NT2/D1 (cell line): Measurements from ENCODE around the gene CSF2.
"Not testable (repeated sequence)": the region's sequence is repeated elsewhere in the genome, so short reads cannot be mapped to it uniquely, and the experiment has no call there.

Experiments used
- DNase-seq: peaks from one replicate; pipeline ENCODE4 v3.0.0-alpha.2; 2011; ENCODE audit warnings: low read depth, low spot score
- H3K27me3 ChIP-seq: 2 replicates; pipeline ENCODE4 v1.6.0; 2011; ENCODE audit warnings: mild to moderate bottlenecking; ENCODE audit not compliant: insufficient read length, insufficient read depth
- H3K36me3 ChIP-seq: 2 replicates; pipeline ENCODE4 v1.6.1; 2011; ENCODE audit warnings: mild to moderate bottlenecking, low read length, mixed read lengths; ENCODE audit not compliant: insufficient read depth, insufficient read length
- H3K4me1 ChIP-seq: 2 replicates; pipeline ENCODE4 v1.5.1; 2011; ENCODE audit not compliant: insufficient read depth, insufficient read length
- H3K4me3 ChIP-seq: 2 replicates; pipeline ENCODE4 v1.5.1; 2011; ENCODE audit warnings: low read depth; ENCODE audit not compliant: insufficient read length
- H3K9ac ChIP-seq: 2 replicates; pipeline ENCODE4 v1.6.0; 2011; ENCODE audit warnings: low read depth; ENCODE audit not compliant: insufficient read length
- H3K9me3 ChIP-seq: 2 replicates; pipeline ENCODE4 v1.5.1; 2011; ENCODE audit warnings: mild to moderate bottlenecking, low read length; ENCODE audit not compliant: insufficient read depth
- SUZ12 ChIP-seq: IDR thresholded peaks from 2 replicates; pipeline ENCODE4 v1.6.1; 2011; ENCODE audit not compliant: insufficient read length, insufficient read depth; ENCODE audit errors: extremely low read depth
- YY1 ChIP-seq: IDR thresholded peaks from 2 replicates; pipeline ENCODE4 v1.6.1; 2011; ENCODE audit not compliant: insufficient read length, insufficient read depth
- ZNF274 ChIP-seq: IDR thresholded peaks from 2 replicates; pipeline ENCODE4 v1.6.1; 2011; ENCODE audit warnings: mild to moderate bottlenecking, low read depth, low read length

The CSF2 gene

GRCh38 chr5:132101385-132101880 lies 27.8 kb downstream of the CSF2 start:
- no peaks in the 10 kb centered on the region for H3K36me3 ChIP-seq
- no peak overlapping the region for H3K4me3 ChIP-seq
- TF ChIP-seq SUZ12 (no peak), YY1 (no peak), ZNF274 (no peak)
- DNase-seq: no peak
- H3K9ac ChIP-seq: no peak overlapping the region
- no peaks in the 10 kb centered on the region for H3K4me1 ChIP-seq
- H3K9me3 ChIP-seq: no peaks in the 10 kb centered on the region
- H3K27me3 ChIP-seq: no peaks in the 10 kb centered on the region

- no peaks in the 10 kb centered on the region for H3K27me3 ChIP-seq
- no peaks in the 10 kb centered on the region for H3K36me3 ChIP-seq
- no peak overlapping the region for H3K4me3 ChIP-seq
- H3K9me3 ChIP-seq: no peaks in the 10 kb centered on the region
- no peaks in the 10 kb centered on the region for H3K4me1 ChIP-seq
- no peak for DNase-seq
- no peak overlapping the region for H3K9ac ChIP-seq
- TF ChIP-seq YY1 (no peak), SUZ12 (no peak), ZNF274 (no peak)
These were observed 28.6 kb downstream of the CSF2 start for GRCh38 chr5:132102101-132102701.

- Histone ChIP-seq H3K9ac (no peak overlapping the region), H3K4me1 (no peaks in the 10 kb centered on the region), H3K4me3 (no peak overlapping the region), H3K9me3 (no peaks in the 10 kb centered on the region), H3K27me3 (no peaks in the 10 kb centered on the region), H3K36me3 (no peaks in the 10 kb centered on the region)
- no peak for DNase-seq
- TF ChIP-seq ZNF274 (no peak), SUZ12 (no peak), YY1 (no peak)
These were observed 29.3 kb downstream of the CSF2 start for GRCh38 chr5:132102944-132103331.

- no peak overlapping the region for H3K4me3 ChIP-seq
- H3K36me3 ChIP-seq: no peaks in the 10 kb centered on the region
- H3K9ac ChIP-seq: no peak overlapping the region
- DNase-seq: no peak
- H3K4me1 ChIP-seq: no peaks in the 10 kb centered on the region
- H3K9me3 ChIP-seq: no peaks in the 10 kb centered on the region
- no peaks in the 10 kb centered on the region for H3K27me3 ChIP-seq
- TF ChIP-seq ZNF274 (no peak), YY1 (no peak), SUZ12 (no peak)
These were observed 29.9 kb downstream of the CSF2 start for GRCh38 chr5:132103332-132103951.

GRCh38 chr5:132103969-132104391 lies 30.4 kb downstream of the CSF2 start:
- no peaks in the 10 kb centered on the region for H3K9me3 ChIP-seq
- H3K36me3 ChIP-seq: no peaks in the 10 kb centered on the region
- H3K9ac ChIP-seq: no peak overlapping the region
- TF ChIP-seq YY1 (no peak), ZNF274 (no peak), SUZ12 (no peak)
- H3K27me3 ChIP-seq: no peaks in the 10 kb centered on the region
- H3K4me1 ChIP-seq: no peaks in the 10 kb centered on the region
- no peak overlapping the region for H3K4me3 ChIP-seq
- no peak for DNase-seq

- DNase-seq: no peak
- Histone ChIP-seq H3K9me3 (no peaks in the 10 kb centered on the region), H3K27me3 (no peaks in the 10 kb centered on the region), H3K9ac (no peak overlapping the region), H3K4me1 (no peaks in the 10 kb centered on the region), H3K4me3 (no peak overlapping the region), H3K36me3 (no peaks in the 10 kb centered on the region)
- TF ChIP-seq SUZ12: no peak
- no peak for TF ChIP-seq YY1
- no peak for TF ChIP-seq ZNF274
These were observed 31.0 kb downstream of the CSF2 start for GRCh38 chr5:132104556-132104955.

GRCh38 chr5:132105688-132106087 lies 32.1 kb downstream of the CSF2 start:
- no peak for DNase-seq
- no peak overlapping the region for H3K4me3 ChIP-seq
- no peaks in the 10 kb centered on the region for H3K9me3 ChIP-seq

GRCh38 chr5:132108495-132108894 lies 34.9 kb downstream of the CSF2 start:
- not testable (repeated sequence) for H3K27me3 ChIP-seq, DNase-seq

More at GRCh38 chr5:132105688-132106087, 32.1 kb downstream of the CSF2 start:
- H3K36me3 ChIP-seq: no peaks in the 10 kb centered on the region
- TF ChIP-seq ZNF274: no peak
- no peak for TF ChIP-seq YY1
- no peak for TF ChIP-seq SUZ12
- no peaks in the 10 kb centered on the region for H3K4me1 ChIP-seq
- no peaks in the 10 kb centered on the region for H3K27me3 ChIP-seq
- no peak overlapping the region for H3K9ac ChIP-seq

GRCh38 chr5:132108957-132109356 lies 35.4 kb downstream of the CSF2 start:
- not testable (repeated sequence) for H3K9ac ChIP-seq, H3K9me3 ChIP-seq, H3K4me3 ChIP-seq, H3K4me1 ChIP-seq, H3K36me3 ChIP-seq, DNase-seq, H3K27me3 ChIP-seq

More at GRCh38 chr5:132108495-132108894, 34.9 kb downstream of the CSF2 start:
- H3K36me3 ChIP-seq, H3K9ac ChIP-seq, H3K4me1 ChIP-seq, H3K9me3 ChIP-seq, H3K4me3 ChIP-seq: not testable (repeated sequence)
